Natural killer cell (primary cell): ENCODE results near the gene UTP15. TPM values are rescaled to one million over a fixed set of nuclear protein-coding genes. Genes with fewer than 3 reads are reported as not detected.

Experiments used
- ATAC-seq, 3 donors: fragments of 150-1000 bp in 2 of 3; fragments of 200-7000 bp in 1 of 3; cut with Tn5 transposase; 1 replicate in 1 of 3; 2 replicates in 2 of 3; pipeline ENCODE4 v1.10.0; 2021; ENCODE audit warnings: mild to moderate bottlenecking in 2 of 3, moderate library complexity in 2 of 3
- DNase-seq, 2 donors: peaks; one replicate each; pipeline versions ENCODE4 v3.0.0 to v3.0.0-alpha.2; 2013 to 2021; ENCODE audit warnings: mixed read lengths in 1 of 2
- H3K27ac ChIP-seq: one replicate; pipeline ENCODE4 v1.5.1; 2013; ENCODE audit warnings: mild to moderate bottlenecking, low read length
- H3K27me3 ChIP-seq: one replicate; pipeline ENCODE4 v1.6.1; 2013; ENCODE audit warnings: low read length; ENCODE audit not compliant: control insufficient read depth, insufficient read depth
- H3K36me3 ChIP-seq: one replicate; pipeline ENCODE4 v1.6.1; 2013; ENCODE audit warnings: low read length; ENCODE audit not compliant: control insufficient read depth, insufficient read depth
- H3K4me1 ChIP-seq: one replicate; pipeline ENCODE4 v1.6.1; 2013; ENCODE audit warnings: low read length; ENCODE audit not compliant: control insufficient read depth, insufficient read depth
- H3K4me3 ChIP-seq: one replicate; pipeline ENCODE4 v1.5.1; 2013; ENCODE audit warnings: low read length
- H3K9me3 ChIP-seq: one replicate; pipeline ENCODE4 v1.6.1; 2013; ENCODE audit warnings: low read length; ENCODE audit not compliant: control insufficient read depth, insufficient read depth
- H3K27ac Mint-ChIP-seq, 2 donors: one replicate each; pipeline ENCODE4 v1.8.0; 2022; ENCODE audit warnings: mild to moderate bottlenecking in 2 of 2, mixed read lengths in 2 of 2, moderate library complexity in 1 of 2
- H3K27me3 Mint-ChIP-seq, 2 donors: one replicate each; pipeline ENCODE4 v1.8.0; 2022; ENCODE audit warnings: low read depth in 2 of 2, mixed read lengths in 2 of 2
- H3K36me3 Mint-ChIP-seq: one replicate; pipeline ENCODE4 v1.8.0; 2022; ENCODE audit warnings: mixed read lengths
- H3K4me1 Mint-ChIP-seq, 2 donors: one replicate each; pipeline ENCODE4 v1.8.0; 2022; ENCODE audit warnings: mixed read lengths in 2 of 2
- H3K4me3 Mint-ChIP-seq: one replicate; pipeline ENCODE4 v1.8.0; 2022; ENCODE audit warnings: mild to moderate bottlenecking, moderate library complexity, mixed read lengths
- H3K9me3 Mint-ChIP-seq, 2 donors: one replicate each; pipeline ENCODE4 v1.8.0; 2022; ENCODE audit warnings: mixed read lengths in 2 of 2
- WGBS: methylation state at CpG from one replicate; pipeline ENCODE4 v1.1.7; 2013; ENCODE audit warnings: missing lambda C conversion rate; ENCODE audit not compliant: insufficient coverage; 5-methylcytosine and 5-hydroxymethylcytosine counted together
- intact Hi-C: fragments of 100-400 bp; cut with micrococcal nuclease; formaldehyde crosslinking; loops from one replicate; pipeline ENCODE4 v1.14.2; 2022
- total RNA-seq, 4 donors: library from RNA; stranded (reverse); fragments of 120-200 nt in 1 of 4; gene quantifications; one replicate each; pipeline versions ENCODE4 v1.2.3 to v1.2.4, GENCODE V29; 2013 to 2022
- TF ChIP-seq, protein P1 (sequence below): fragments of 200-600 bp; IDR thresholded peaks from one replicate; pipeline ENCODE4 v1.8.0; 2022; ENCODE audit warnings: antibody characterized with exemption

Gene UTP15
- total RNA-seq, 3 donors from 2014 or later (not counting 1 experiment from before 2014, with no cell fraction given), result 33.0 to 46.5 (median 40.9) TPM

DNA sequence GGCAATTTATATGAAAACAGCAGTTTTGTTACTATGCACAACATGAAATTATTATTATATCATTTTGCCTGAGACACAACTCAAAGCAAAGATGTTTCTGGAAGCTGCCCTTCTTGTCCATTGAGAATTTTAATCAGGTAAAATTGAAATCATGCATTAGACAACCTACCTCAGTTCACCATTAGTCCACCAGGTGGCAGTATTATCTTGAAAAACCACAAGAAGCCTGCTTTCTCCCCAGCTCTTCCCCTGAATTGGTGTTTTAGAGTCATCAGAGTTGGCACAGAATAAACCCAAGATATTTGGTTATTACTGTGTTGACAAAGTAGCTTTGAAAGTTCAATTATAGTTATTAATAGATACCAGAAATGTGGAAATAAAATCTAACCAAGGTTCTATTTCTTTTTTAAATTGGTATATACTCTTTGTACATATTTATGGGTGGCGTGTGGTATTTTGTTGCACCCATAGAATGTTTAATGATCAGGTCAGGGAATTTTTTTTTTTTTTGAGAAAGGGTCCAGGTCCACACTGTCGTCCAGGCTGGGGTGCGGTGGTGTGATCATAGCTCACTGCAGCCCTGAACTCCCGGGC lies 25.7 kb downstream of the UTP15 start:
- Histone ChIP-seq H3K27me3 (no peaks in the 10 kb centered on the region), H3K36me3 (no peaks in the 10 kb centered on the region), H3K4me1 (no peaks in the 10 kb centered on the region), H3K9me3 (no peaks in the 10 kb centered on the region), H3K4me3 (no peak overlapping the region), H3K27ac (no peak overlapping the region)
- Mint-ChIP-seq H3K27ac (no peak overlapping the region), H3K36me3 (no peaks in the 10 kb centered on the region), H3K9me3 (no peaks in the 10 kb centered on the region), H3K27me3 (no peaks in the 10 kb centered on the region), H3K4me1 (no peaks in the 10 kb centered on the region), H3K4me3 (no peak overlapping the region)
- peak; percentile 73 to 91 (median 89) for ATAC-seq
- peak in 1 of 2 donors; percentile 85 for DNase-seq
- TF ChIP-seq, protein P1, sequence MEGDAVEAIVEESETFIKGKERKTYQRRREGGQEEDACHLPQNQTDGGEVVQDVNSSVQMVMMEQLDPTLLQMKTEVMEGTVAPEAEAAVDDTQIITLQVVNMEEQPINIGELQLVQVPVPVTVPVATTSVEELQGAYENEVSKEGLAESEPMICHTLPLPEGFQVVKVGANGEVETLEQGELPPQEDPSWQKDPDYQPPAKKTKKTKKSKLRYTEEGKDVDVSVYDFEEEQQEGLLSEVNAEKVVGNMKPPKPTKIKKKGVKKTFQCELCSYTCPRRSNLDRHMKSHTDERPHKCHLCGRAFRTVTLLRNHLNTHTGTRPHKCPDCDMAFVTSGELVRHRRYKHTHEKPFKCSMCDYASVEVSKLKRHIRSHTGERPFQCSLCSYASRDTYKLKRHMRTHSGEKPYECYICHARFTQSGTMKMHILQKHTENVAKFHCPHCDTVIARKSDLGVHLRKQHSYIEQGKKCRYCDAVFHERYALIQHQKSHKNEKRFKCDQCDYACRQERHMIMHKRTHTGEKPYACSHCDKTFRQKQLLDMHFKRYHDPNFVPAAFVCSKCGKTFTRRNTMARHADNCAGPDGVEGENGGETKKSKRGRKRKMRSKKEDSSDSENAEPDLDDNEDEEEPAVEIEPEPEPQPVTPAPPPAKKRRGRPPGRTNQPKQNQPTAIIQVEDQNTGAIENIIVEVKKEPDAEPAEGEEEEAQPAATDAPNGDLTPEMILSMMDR, result peak; percentile 86
- intact Hi-C loops, result loop anchor here (1.0 kb wide), 1 partner anchor 201 kb away; no protein-coding TSS in a partner anchor
- 100% methylated on average over 1 of the region's 4 CpGs for WGBS

DNA sequence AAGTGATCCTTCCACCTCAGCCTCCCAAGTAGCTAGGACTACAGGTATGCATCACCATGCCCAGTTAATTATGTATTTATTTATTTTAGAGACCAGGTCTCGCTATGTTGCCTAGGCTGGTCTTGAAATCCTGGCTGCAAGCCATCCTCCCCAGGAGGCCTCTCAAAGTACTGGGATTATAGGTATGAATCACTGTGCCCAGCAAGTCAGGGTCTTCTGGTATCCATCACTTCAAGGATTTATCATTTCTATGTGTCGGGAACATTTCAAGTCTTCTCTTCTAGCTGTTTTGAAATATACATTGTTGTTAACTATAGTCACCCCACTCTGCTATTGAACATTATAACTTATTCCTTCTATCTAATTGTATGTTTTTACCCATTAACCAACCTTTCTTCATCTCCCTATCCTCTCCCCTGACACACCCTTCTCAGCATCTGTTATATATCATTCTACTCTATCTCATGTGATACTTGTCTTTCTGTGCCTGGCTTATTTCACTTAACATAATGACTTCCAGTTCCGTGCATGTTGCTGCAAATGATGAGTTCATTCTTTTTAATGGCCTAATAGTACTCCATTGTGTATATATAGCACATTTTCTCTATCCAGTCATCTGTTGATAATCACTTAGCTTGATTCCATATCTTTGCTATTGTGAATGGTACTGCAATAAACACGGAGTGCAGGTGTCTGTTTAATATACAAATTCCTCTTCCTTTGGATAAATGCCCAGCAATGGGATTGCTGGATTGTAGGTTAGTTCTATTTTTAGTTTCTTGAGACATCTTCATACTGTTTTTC lies 26.4 kb downstream of the UTP15 start:
- TF ChIP-seq, protein P1, result no peak
- no peaks in the 10 kb centered on the region for H3K4me1 Mint-ChIP-seq
- Histone ChIP-seq H3K36me3 (no peaks in the 10 kb centered on the region), H3K4me3 (no peak overlapping the region), H3K27me3 (no peaks in the 10 kb centered on the region), H3K9me3 (no peaks in the 10 kb centered on the region), H3K4me1 (no peaks in the 10 kb centered on the region), H3K27ac (no peak overlapping the region)
- no peaks in the 10 kb centered on the region for H3K36me3 Mint-ChIP-seq
- H3K27ac Mint-ChIP-seq, result no peak overlapping the region
- H3K9me3 Mint-ChIP-seq, result no peaks in the 10 kb centered on the region
- ATAC-seq (no peak), DNase-seq (no peak)
- 29% methylated on average over 1 of the region's 4 CpGs for WGBS
- no peak overlapping the region for H3K4me3 Mint-ChIP-seq
- intact Hi-C loops, result loop anchor here (1.0 kb wide), 1 partner anchor 200 kb away; no protein-coding TSS in a partner anchor
- H3K27me3 Mint-ChIP-seq, result no peaks in the 10 kb centered on the region

DNA sequence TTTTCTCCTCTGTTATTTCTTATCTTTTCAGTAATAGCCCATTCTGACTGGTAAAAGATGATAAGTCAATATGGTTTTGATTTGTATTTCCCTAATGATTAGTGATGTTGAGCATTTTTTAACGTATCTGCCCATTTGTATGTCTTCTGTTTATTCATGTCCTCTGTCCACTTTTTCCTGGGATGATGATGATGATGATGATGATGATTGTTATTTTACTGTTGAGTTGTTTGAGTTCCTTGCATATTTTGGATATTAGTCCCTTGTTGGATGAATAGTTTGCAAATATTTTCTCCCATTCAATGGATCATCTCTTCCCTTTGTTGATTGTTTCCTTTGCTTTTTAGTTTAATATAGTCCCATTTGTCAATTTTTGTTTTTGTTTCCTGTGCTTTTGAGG lies 27.0 kb downstream of the UTP15 start:
- Histone ChIP-seq H3K9me3 (no peaks in the 10 kb centered on the region), H3K4me1 (no peaks in the 10 kb centered on the region), H3K27ac (no peak overlapping the region), H3K36me3 (no peaks in the 10 kb centered on the region), H3K27me3 (no peaks in the 10 kb centered on the region), H3K4me3 (no peak overlapping the region)
- no peaks in the 10 kb centered on the region for H3K4me1 Mint-ChIP-seq
- no peak overlapping the region for H3K4me3 Mint-ChIP-seq
- H3K9me3 Mint-ChIP-seq, result no peaks in the 10 kb centered on the region
- H3K27ac Mint-ChIP-seq, result no peak overlapping the region
- H3K36me3 Mint-ChIP-seq, result no peaks in the 10 kb centered on the region
- TF ChIP-seq, protein P1, result no peak
- WGBS, result 89% methylated on average over 1 of the region's 1 CpG
- intact Hi-C loops, result no loop called here
- DNase-seq, result no peak
- ATAC-seq, result no peak
- H3K27me3 Mint-ChIP-seq, result no peaks in the 10 kb centered on the region
